Liver (tissue), 9 donors: ENCODE results near the gene OSBPL10. TPM values are rescaled to one million over a fixed set of nuclear protein-coding genes. Genes with fewer than 3 reads are reported as not detected.

Experiments
- DNase-seq: peaks from one replicate; pipeline ENCODE4 v3.0.0-alpha.2; 2017; ENCODE audit warnings: low spot score
- H3K27ac ChIP-seq, 2 donors: one replicate each; pipeline ENCODE4 v1.7.0; 2013; ENCODE audit warnings: inconsistent platforms in 2 of 2, low read length in 2 of 2, control low read depth in 1 of 2, low read depth in 1 of 2, mild to moderate bottlenecking in 1 of 2
- H3K27me3 ChIP-seq, 4 donors: one replicate each; pipeline versions ENCODE4 v1.6.1 to v1.7.0; 2013; ENCODE audit warnings: low read length in 3 of 4, inconsistent platforms in 1 of 4, mild to moderate bottlenecking in 1 of 4, moderate library complexity in 1 of 4; ENCODE audit not compliant: control insufficient read depth in 4 of 4, insufficient read depth in 4 of 4
- H3K36me3 ChIP-seq, 4 donors: one replicate each; pipeline versions ENCODE4 v1.6.1 to v1.7.0; 2013; ENCODE audit warnings: low read length in 3 of 4, mild to moderate bottlenecking in 3 of 4, low read depth in 1 of 4, moderate library complexity in 1 of 4; ENCODE audit not compliant: control insufficient read depth in 4 of 4, insufficient read depth in 3 of 4
- H3K4me1 ChIP-seq, 4 donors: one replicate each; pipeline versions ENCODE4 v1.6.1 to v1.7.0; 2013; ENCODE audit warnings: low read length in 3 of 4, mild to moderate bottlenecking in 3 of 4, moderate library complexity in 1 of 4; ENCODE audit not compliant: control insufficient read depth in 4 of 4, insufficient read depth in 4 of 4
- H3K4me3 ChIP-seq, 3 donors: one replicate each; pipeline versions ENCODE4 v1.6.1 to v1.7.0; 2013; ENCODE audit warnings: low read length in 3 of 3, control low read depth in 1 of 3, low read depth in 1 of 3, mild to moderate bottlenecking in 1 of 3
- H3K9ac ChIP-seq, 2 donors: one replicate each; pipeline ENCODE4 v1.7.0; 2013; ENCODE audit warnings: low read length in 2 of 2, mild to moderate bottlenecking in 2 of 2, moderate library complexity in 2 of 2, control low read depth in 1 of 2, low read depth in 1 of 2
- H3K9me3 ChIP-seq, 4 donors: one replicate each; pipeline versions ENCODE4 v1.6.1 to v1.7.0; 2013; ENCODE audit warnings: low read length in 3 of 4; ENCODE audit not compliant: control insufficient read depth in 4 of 4
- EGR1 ChIP-seq, 2 donors: IDR thresholded peaks; 2 replicates each; pipeline ENCODE4 v1.6.1; 2016 to 2018; ENCODE audit warnings: antibody characterized with exemption in 2 of 2, low read depth in 2 of 2
- FOXA1 ChIP-seq: IDR thresholded peaks from 2 replicates; pipeline ENCODE4 v1.6.1; 2016; ENCODE audit warnings: antibody characterized with exemption
- FOXA2 ChIP-seq: IDR thresholded peaks from 2 replicates; pipeline ENCODE4 v1.6.1; 2016; ENCODE audit warnings: antibody characterized with exemption
- GABPA ChIP-seq, 2 donors: IDR thresholded peaks in 1 of 2; conservative IDR thresholded peaks in 1 of 2; 2 replicates each; pipeline ENCODE4 v1.6.1; 2016; ENCODE audit warnings: antibody characterized with exemption in 2 of 2, mild to moderate bottlenecking in 1 of 2, moderate library complexity in 1 of 2
- HNF4A ChIP-seq, 2 donors: conservative IDR thresholded peaks; 2 replicates each; pipeline ENCODE4 v1.6.1; 2016; ENCODE audit warnings: antibody characterized with exemption in 2 of 2, mild to moderate bottlenecking in 2 of 2
- HNF4G ChIP-seq: IDR thresholded peaks from 2 replicates; pipeline ENCODE4 v1.6.1; 2016; ENCODE audit warnings: antibody characterized with exemption
- JUND ChIP-seq, 2 donors: IDR thresholded peaks; 2 replicates each; pipeline ENCODE4 v1.6.1; 2016; ENCODE audit warnings: antibody characterized with exemption in 2 of 2
- NR2F2 ChIP-seq: IDR thresholded peaks from 2 replicates; pipeline ENCODE4 v1.6.1; 2016; ENCODE audit warnings: antibody characterized with exemption
- RAD21 ChIP-seq, 2 donors: IDR thresholded peaks; 2 replicates each; pipeline ENCODE4 v1.6.1; 2016; ENCODE audit warnings: antibody characterized with exemption in 2 of 2, mild to moderate bottlenecking in 2 of 2
- SP1 ChIP-seq: IDR thresholded peaks from 2 replicates; pipeline ENCODE4 v1.6.1; 2018; ENCODE audit warnings: antibody characterized with exemption, mild to moderate bottlenecking
- YY1 ChIP-seq: IDR thresholded peaks from 2 replicates; pipeline ENCODE4 v1.6.1; 2016; ENCODE audit warnings: antibody characterized with exemption, mild to moderate bottlenecking
- WGBS: extraction: QIAGEN DNeasy Blood & Tissue Kit; methylation state at CpG from one replicate; pipeline ENCODE4 v1.1.7; 2013; 5-methylcytosine and 5-hydroxymethylcytosine counted together
- polyA plus RNA-seq, 2 donors: library from polyadenylated mRNA; stranded (reverse) in 1 of 2; unstranded in 1 of 2; fragments of 200-250 nt in 1 of 2; fragments of >200 nt in 1 of 2; fragmentation: Nextera tagmentation in 1 of 2; extraction: Ambion mirVana in 1 of 2; gene quantifications; one replicate each; pipeline versions ENCODE4 v1.2.1 to v1.2.3, GENCODE V29; 2013 to 2015
- total RNA-seq, 2 donors: library from RNA; depleted of rRNA; stranded (reverse); fragments of >200 nt; gene quantifications; one replicate each; pipeline ENCODE4 v1.2.3, GENCODE V29; 2014
- TF ChIP-seq, protein P1 (sequence below): IDR thresholded peaks from 2 replicates; pipeline ENCODE4 v1.6.1; 2016; ENCODE audit warnings: antibody characterized with exemption
- TF ChIP-seq, protein P2 (sequence below): IDR thresholded peaks from 2 replicates; pipeline ENCODE4 v1.6.1; 2016; ENCODE audit warnings: antibody characterized with exemption
- TF ChIP-seq, protein P3 (sequence below): IDR thresholded peaks from 2 replicates; pipeline ENCODE4 v1.6.1; 2016; ENCODE audit warnings: antibody characterized with exemption
- TF ChIP-seq, protein P4 (sequence below): IDR thresholded peaks from 2 replicates; pipeline ENCODE4 v1.6.1; 2016; ENCODE audit warnings: antibody characterized with exemption, mild to moderate bottlenecking
- TF ChIP-seq, protein P5 (sequence below): fragments of 150-350 bp; IDR thresholded peaks from 2 replicates; pipeline ENCODE4 v1.5.1; 2017; ENCODE audit warnings: improper control_type of control experiment, low read depth, low read length; ENCODE audit not compliant: missing input control
- donor health status: healthy.
- donor health status: healthy.
- donor health status: healthy.
- donor health status: healthy.
- donor health status: healthy.

OSBPL10 gene
- total and polyA plus RNA-seq, 4 donors: 0.75 to 4.0 (median 1.7) TPM

DNA sequence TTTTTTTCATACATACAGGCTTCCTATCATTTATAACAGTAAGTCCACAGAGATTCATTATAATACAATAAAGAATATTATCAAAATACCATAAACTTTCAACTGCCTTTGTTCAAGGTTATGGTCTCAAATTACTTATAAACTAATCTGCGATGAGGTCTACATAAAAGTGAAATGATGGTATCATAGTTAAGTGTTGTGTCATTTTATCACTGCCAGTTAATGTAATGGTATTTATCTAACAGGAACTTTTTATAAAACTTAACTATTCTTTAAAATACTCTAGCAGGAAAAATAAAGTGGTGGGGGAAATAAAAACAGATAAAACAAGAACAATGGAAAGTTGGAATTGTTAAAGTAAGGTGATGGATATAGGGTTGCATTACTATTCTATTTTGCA lies 153.1 kb downstream of the OSBPL10 start:
- H3K4me1 ChIP-seq: no peaks in the 10 kb centered on the region
- H3K27ac ChIP-seq: no peak overlapping the region
- WGBS: 88% methylated on average over 1 of the region's 1 CpG
- H3K27me3 ChIP-seq: peaks cover 0 to 4% (median 0%) of the 10 kb centered on the region in 4 donors
- H3K9ac ChIP-seq: no peak overlapping the region
- no peaks in the 10 kb centered on the region for H3K36me3 ChIP-seq
- no peak overlapping the region for H3K4me3 ChIP-seq
- TF ChIP-seq GABPA (IDR thresholded peaks at IDR 0.05 in 1 of 2, conservative IDR thresholded peaks at IDR 0.05 in 1 of 2) (no peak), JUND (IDR thresholded peaks at IDR 0.05) (no peak), EGR1 (IDR thresholded peaks at IDR 0.05; ENCODE audit: low read depth in 2 of 2) (no peak), HNF4A (conservative IDR thresholded peaks at IDR 0.05) (no peak)
- TF ChIP-seq, protein P1, sequence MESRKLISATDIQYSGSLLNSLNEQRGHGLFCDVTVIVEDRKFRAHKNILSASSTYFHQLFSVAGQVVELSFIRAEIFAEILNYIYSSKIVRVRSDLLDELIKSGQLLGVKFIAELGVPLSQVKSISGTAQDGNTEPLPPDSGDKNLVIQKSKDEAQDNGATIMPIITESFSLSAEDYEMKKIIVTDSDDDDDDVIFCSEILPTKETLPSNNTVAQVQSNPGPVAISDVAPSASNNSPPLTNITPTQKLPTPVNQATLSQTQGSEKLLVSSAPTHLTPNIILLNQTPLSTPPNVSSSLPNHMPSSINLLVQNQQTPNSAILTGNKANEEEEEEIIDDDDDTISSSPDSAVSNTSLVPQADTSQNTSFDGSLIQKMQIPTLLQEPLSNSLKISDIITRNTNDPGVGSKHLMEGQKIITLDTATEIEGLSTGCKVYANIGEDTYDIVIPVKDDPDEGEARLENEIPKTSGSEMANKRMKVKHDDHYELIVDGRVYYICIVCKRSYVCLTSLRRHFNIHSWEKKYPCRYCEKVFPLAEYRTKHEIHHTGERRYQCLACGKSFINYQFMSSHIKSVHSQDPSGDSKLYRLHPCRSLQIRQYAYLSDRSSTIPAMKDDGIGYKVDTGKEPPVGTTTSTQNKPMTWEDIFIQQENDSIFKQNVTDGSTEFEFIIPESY: no peak
- no peaks in the 10 kb centered on the region for H3K9me3 ChIP-seq
- DNase-seq: no peak

DNA sequence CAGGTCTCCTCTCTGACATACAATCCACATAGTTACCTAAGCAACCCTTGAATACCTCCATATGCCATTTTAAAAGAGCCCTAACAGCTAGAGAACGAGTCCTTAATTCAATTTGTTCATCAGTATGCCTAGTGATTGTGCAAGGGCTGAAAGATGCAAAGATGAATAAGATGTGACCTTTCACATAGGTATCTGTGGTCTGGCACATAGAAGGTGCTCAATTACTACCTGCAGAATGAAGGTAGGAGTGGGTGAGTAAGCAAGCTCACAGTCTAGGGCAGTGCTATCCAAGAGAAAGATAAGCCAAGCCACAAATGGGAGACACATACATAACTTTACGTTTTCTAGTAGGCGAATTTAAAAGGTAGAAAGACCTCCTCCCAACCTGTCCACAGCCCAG lies 157.9 kb downstream of the OSBPL10 start:
- H3K27me3 ChIP-seq: peaks cover 0 to 7% (median 0%) of the 10 kb centered on the region in 4 donors
- no peaks in the 10 kb centered on the region for H3K9me3 ChIP-seq
- no peak overlapping the region for H3K27ac ChIP-seq
- no peak overlapping the region for H3K4me3 ChIP-seq
- no peak overlapping the region for H3K9ac ChIP-seq
- no peak for DNase-seq
- TF ChIP-seq FOXA2 (no peak), YY1 (no peak), FOXA1 (no peak), HNF4A (conservative IDR thresholded peaks at IDR 0.05) (no peak), GABPA (IDR thresholded peaks at IDR 0.05 in 1 of 2, conservative IDR thresholded peaks at IDR 0.05 in 1 of 2) (no peak), EGR1 (IDR thresholded peaks at IDR 0.05; ENCODE audit: low read depth in 2 of 2) (no peak), HNF4G (no peak), RAD21 (IDR thresholded peaks at IDR 0.05) (no peak), NR2F2 (no peak), JUND (IDR thresholded peaks at IDR 0.05) (no peak), SP1 (no peak)
- TF ChIP-seq, protein P2, sequence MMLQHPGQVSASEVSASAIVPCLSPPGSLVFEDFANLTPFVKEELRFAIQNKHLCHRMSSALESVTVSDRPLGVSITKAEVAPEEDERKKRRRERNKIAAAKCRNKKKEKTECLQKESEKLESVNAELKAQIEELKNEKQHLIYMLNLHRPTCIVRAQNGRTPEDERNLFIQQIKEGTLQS: no peak
- TF ChIP-seq, protein P3, sequence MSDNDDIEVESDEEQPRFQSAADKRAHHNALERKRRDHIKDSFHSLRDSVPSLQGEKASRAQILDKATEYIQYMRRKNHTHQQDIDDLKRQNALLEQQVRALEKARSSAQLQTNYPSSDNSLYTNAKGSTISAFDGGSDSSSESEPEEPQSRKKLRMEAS: no peak
- TF ChIP-seq, protein P1: no peak
- TF ChIP-seq, protein P4, sequence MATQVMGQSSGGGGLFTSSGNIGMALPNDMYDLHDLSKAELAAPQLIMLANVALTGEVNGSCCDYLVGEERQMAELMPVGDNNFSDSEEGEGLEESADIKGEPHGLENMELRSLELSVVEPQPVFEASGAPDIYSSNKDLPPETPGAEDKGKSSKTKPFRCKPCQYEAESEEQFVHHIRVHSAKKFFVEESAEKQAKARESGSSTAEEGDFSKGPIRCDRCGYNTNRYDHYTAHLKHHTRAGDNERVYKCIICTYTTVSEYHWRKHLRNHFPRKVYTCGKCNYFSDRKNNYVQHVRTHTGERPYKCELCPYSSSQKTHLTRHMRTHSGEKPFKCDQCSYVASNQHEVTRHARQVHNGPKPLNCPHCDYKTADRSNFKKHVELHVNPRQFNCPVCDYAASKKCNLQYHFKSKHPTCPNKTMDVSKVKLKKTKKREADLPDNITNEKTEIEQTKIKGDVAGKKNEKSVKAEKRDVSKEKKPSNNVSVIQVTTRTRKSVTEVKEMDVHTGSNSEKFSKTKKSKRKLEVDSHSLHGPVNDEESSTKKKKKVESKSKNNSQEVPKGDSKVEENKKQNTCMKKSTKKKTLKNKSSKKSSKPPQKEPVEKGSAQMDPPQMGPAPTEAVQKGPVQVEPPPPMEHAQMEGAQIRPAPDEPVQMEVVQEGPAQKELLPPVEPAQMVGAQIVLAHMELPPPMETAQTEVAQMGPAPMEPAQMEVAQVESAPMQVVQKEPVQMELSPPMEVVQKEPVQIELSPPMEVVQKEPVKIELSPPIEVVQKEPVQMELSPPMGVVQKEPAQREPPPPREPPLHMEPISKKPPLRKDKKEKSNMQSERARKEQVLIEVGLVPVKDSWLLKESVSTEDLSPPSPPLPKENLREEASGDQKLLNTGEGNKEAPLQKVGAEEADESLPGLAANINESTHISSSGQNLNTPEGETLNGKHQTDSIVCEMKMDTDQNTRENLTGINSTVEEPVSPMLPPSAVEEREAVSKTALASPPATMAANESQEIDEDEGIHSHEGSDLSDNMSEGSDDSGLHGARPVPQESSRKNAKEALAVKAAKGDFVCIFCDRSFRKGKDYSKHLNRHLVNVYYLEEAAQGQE: no peak
- TF ChIP-seq, protein P5, sequence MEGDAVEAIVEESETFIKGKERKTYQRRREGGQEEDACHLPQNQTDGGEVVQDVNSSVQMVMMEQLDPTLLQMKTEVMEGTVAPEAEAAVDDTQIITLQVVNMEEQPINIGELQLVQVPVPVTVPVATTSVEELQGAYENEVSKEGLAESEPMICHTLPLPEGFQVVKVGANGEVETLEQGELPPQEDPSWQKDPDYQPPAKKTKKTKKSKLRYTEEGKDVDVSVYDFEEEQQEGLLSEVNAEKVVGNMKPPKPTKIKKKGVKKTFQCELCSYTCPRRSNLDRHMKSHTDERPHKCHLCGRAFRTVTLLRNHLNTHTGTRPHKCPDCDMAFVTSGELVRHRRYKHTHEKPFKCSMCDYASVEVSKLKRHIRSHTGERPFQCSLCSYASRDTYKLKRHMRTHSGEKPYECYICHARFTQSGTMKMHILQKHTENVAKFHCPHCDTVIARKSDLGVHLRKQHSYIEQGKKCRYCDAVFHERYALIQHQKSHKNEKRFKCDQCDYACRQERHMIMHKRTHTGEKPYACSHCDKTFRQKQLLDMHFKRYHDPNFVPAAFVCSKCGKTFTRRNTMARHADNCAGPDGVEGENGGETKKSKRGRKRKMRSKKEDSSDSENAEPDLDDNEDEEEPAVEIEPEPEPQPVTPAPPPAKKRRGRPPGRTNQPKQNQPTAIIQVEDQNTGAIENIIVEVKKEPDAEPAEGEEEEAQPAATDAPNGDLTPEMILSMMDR: no peak
- no peaks in the 10 kb centered on the region for H3K36me3 ChIP-seq
- WGBS: 83% methylated on average over 3 of the region's 3 CpGs
- no peaks in the 10 kb centered on the region for H3K4me1 ChIP-seq
